GM18519 (cell line): ENCODE results near the gene HOXA13.

Source experiments
- ATAC-seq: cut with Tn5 transposase; IDR thresholded peaks from one replicate; pipeline ENCODE4 v1.9.1; 2021; ENCODE audit warnings: mild to moderate bottlenecking, moderate library complexity; ENCODE audit not compliant: unreplicated experiment, low FRiP score

Gene HOXA13

DNA sequence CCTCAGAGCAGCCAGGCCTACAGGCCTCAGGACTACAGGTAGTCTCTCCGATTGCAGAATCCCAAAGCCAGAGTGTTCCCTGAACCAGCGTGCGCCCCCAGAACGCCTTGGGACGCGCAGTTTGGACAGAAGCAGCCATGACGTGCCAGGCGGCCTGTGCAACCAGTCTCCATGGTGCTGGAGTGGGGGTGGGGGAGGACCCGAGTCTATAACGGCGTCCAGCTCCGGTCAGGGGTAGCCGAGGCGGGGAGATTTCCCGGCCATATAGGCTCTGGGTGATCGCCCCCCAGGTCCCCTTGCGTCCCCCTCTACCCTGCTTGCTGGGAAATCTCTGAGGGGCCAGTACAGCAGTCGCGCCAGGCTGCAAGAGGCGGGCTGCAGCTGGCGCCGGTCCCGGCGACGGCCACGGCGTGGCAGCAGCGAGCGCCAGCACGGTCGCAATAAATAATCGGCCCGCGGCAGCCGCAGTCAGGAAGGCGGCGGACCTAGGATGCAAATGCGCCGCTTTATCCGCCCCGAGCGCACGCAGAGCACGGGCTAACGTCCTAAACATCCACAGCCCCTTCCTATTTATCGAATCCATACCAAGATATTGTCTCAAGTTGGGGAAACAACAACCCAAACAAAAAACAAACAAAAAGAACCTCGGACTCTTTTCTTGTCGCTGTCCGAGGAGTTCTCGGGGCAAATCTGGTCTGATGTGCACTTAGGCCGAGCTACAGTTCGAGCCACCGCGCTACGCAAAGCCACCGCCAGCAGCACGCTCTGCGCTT is 49.1 kb downstream of the HOXA13 start:
- peak; percentile 64 for ATAC-seq

DNA sequence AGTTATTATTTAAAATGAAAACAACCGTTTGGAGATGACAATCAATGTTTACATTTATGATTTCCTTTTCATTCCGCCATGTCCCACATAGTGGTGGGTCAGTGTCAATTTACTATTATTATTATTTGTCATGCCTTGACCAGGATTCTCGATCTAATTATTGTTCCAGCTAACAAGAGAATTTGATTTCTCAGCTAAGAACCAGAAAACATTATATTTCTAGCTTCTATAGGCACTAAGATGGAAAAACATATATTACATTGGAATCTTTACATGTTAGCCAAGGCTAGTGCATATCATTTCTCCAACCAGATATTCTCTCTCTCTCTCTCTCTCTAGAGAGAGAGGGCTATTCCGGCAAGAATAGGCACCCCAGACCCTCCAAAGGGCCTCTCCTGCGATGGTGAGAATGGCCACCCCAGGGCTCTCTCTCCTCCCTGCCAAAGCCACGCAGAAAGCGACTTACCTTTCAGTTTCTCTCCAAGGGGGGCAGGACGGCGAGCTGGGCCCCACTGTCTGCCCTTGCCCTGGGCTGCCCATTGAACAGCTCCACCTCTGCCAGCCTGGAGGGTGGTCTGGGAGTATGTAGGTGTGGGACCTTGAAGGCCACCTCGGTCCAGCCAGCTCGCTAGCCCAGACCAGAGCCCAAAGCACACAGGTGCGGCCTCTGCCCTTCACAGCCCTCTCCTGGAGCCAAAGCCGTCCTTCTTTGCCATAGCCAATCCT is 49.9 kb downstream of the HOXA13 start:
- ATAC-seq = no peak

GRCh38 chr7:27148756-27149641 is 50.9 kb downstream of the HOXA13 start:
- ATAC-seq = no peak

- ATAC-seq = no peak
Measured at GRCh38 chr7:27148031-27148755, 51.7 kb downstream of the HOXA13 start.

GRCh38 chr7:27147199-27148030 is 52.5 kb downstream of the HOXA13 start, which contains the start of gene HOXA6:
Gene HOXA6, minus strand, starts transcription at chr7:27147774. Its CDS starts 25 bp downstream, at chr7:27147749.
- ATAC-seq = no peak

GRCh38 chr7:27146491-27147198 is 53.2 kb downstream of the HOXA13 start:
- ATAC-seq = no peak

GRCh38 chr7:27145914-27146412 is 53.9 kb downstream of the HOXA13 start:
- ATAC-seq = no peak

- no peak for ATAC-seq
Measured at GRCh38 chr7:27145165-27145913, 54.6 kb downstream of the HOXA13 start.

- ATAC-seq = no peak
Measured at GRCh38 chr7:27144781-27145164, 55.1 kb downstream of the HOXA13 start.
